Forelimb muscle (tissue), 1 donor: ENCODE results near the gene GOLGA8T. TPM values are rescaled to one million over a fixed set of nuclear protein-coding genes. Genes with fewer than 3 reads are reported as not detected.
"Not testable (repeated sequence)": the region's sequence is repeated elsewhere in the genome, so short reads cannot be mapped to it uniquely, and the experiment has no call there.

Experiments used
- DNase-seq: peaks from one replicate; pipeline ENCODE4 v3.0.0-alpha.2; 2013; ENCODE audit warnings: low read depth
- polyA plus RNA-seq: library from polyadenylated mRNA; unstranded; fragments of 120-200 nt; gene quantifications from one replicate; pipeline ENCODE4 v1.2.1, GENCODE V29; 2013; ENCODE audit not compliant: insufficient read length

The GOLGA8T gene
- polyA plus RNA-seq, 1 donor = not detected

- not testable (repeated sequence) for DNase-seq
Observed at GRCh38 chr15:30191639-30192038, 56.8 kb downstream of the GOLGA8T start.

GRCh38 chr15:30192119-30192745, 57.4 kb downstream of the GOLGA8T start:
- not testable (repeated sequence) for DNase-seq

- DNase-seq = not testable (repeated sequence)
Observed at GRCh38 chr15:30192892-30193291, 58.0 kb downstream of the GOLGA8T start.

Other genes with a start within 250 kb of the GOLGA8T start
- gene GOLGA8J, start 52.1 kb upstream of the GOLGA8T start, polyA plus RNA-seq = 0.59 TPM